CD4-positive, alpha-beta T cell treated with Interleukin-2 at 100 ng/mL for 4 hours (primary cell): Measurements from ENCODE around the gene XPNPEP1.

Source experiments
- DNase-seq: peaks from one replicate; pipeline ENCODE4 v3.0.0-alpha.2; 2020; ENCODE audit warnings: low spot score

The XPNPEP1 gene

GRCh38 chr10:109863775-109864174 lies 59.5 kb downstream of the XPNPEP1 start:
- no peak for DNase-seq

DNA sequence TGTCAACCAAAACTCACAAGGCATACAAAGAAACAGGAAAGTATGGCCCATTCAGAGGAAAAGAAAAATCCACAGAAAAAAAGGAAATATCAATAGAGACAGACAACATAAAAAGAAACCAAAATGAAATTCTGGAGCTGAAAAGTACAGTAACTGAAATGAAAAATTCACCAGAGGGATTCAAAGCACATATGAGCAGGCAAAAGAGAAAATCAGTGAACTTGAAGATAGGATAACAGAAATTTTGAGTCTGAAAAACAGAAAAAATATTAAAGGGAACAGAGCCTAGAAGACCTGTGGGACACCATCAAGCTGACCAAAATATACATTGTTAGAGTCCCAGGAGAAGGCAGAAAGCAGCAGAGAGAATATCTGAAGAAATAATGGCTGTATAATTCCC lies 60.6 kb downstream of the XPNPEP1 start:
- no peak for DNase-seq

- no peak for DNase-seq
These were observed 61.3 kb downstream of the XPNPEP1 start for GRCh38 chr10:109862041-109862440.

DNA sequence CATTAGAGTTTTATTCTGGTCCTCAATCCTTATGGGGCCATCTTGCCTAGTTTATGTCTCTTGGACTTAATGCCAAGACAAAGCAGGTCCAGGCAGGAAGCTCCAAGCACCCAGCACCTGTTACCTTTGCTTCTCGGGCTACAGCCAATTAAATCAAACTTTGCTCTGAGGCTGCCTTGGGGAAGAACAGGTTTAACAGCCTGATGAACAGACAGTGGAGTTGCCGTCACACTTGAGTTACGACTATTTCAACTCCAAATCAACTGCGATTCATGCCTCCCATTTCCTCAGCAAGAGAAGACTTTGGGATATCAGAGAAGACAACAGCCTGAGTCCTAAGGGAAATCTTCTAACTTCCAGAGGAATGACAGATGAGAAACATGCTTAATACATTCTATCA lies 62.2 kb downstream of the XPNPEP1 start:
- DNase-seq, result no peak

- DNase-seq, result no peak
These were observed 64.1 kb downstream of the XPNPEP1 start for GRCh38 chr10:109859221-109859620.

- DNase-seq, result no peak
These were observed 67.6 kb downstream of the XPNPEP1 start for GRCh38 chr10:109855746-109856145.

DNA sequence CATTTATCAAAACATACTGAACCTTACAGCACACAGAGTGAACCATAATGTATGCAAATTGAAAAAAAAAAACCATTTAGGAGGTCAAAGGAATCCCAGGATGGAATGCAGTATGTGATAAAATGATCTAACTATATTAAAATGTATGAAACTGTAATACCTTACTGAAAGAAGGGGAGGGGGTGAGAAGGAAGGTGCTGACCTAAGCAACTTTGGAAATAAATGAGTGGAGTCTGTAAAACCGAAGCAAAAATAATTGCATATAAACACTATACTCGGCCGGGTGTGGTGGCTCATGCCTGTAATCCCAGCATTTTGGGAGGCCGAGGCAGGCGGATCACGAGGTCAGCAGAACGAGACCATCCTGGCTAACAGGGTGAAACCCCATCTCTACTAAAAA lies 69.4 kb downstream of the XPNPEP1 start:
- DNase-seq, result no peak

DNA sequence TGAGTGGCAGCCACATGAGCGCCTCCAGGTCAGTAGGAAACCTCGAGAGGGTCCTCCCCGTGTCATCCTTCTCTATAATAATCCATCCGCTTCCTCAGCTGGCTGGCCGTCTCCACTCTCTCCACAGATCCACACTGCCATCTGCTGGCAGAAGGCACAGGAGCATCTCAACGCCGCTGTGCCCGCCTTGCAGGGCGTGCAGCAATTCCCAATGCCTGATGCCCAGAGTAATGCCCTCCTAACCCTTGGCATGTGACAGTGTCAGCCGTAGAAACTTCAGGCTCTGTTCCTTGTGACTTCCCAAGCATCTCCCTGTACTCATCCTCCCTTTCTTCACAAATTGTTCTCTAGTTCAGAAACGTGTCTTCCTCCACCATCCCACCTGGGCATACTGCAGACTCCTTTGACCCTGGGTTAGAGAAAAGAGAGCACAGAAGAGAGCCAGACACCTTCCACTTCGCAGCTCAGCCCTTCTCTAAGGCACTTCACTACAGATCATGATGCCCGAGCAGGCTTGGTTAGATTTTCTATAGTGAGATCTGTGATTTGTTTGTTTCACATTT lies 70.8 kb downstream of the XPNPEP1 start:
- peak; percentile 71 for DNase-seq

DNA sequence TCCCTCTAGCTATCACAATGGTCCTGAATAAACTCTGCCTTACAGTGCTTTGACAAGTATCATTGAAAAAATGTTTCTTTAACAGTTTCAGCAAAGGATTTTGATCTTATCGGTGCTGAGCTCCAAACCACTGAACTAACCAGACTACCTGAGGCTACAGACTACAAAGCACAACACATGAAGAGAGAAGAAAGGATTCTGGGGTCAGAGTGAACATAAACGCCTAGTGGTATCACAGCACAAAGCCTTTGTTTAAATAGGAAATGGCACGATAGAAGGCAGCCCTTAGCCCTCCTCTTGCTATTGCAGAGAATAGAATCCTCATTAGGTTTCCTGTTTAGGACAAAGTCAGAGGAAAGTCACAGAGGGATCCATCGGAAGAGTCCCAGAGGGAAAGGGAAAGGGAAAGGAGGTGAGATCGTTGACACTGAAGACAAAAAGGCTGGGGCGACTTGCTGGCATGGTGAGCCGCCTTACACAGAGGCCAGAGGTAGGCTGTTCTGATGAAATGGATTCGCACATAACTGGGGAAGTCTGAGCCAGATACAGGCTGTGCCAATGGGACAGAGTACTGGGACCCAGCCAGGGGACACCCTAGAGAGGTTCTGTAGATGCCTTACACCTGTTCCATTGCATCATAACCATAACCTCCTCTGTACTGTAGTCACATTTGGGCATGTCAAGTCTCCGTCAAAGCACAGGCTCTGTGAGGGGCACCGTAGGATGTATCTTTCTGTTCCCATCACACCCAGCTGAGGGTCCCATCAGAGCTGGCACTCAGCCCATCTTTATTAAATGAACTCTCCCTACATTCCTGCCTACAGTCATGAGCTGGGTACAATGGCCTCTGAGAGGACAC lies 71.5 kb downstream of the XPNPEP1 start:
- DNase-seq, result no peak

DNA sequence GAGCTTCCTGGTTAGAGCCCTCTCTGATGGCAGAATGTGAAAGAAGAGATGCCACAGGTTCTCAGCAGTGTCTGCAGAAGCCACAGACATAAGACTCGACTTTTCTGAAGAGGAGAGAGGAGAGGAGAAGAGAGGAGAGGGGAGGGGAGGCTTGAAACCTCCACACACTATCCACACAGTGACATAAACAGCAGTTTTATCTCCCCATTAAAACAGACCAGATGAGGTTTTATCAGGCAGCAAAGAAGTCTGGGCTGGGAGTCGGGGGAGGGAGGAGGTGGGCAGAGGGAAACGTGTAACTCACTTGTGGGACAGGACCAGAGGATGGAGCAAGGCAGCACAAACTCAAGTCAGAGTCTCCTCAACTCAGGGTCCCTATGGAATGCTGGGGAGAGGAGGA lies 76.5 kb downstream of the XPNPEP1 start:
- DNase-seq, result no peak

- no peak for DNase-seq
These were observed 78.0 kb downstream of the XPNPEP1 start for GRCh38 chr10:109845308-109845707.

DNA sequence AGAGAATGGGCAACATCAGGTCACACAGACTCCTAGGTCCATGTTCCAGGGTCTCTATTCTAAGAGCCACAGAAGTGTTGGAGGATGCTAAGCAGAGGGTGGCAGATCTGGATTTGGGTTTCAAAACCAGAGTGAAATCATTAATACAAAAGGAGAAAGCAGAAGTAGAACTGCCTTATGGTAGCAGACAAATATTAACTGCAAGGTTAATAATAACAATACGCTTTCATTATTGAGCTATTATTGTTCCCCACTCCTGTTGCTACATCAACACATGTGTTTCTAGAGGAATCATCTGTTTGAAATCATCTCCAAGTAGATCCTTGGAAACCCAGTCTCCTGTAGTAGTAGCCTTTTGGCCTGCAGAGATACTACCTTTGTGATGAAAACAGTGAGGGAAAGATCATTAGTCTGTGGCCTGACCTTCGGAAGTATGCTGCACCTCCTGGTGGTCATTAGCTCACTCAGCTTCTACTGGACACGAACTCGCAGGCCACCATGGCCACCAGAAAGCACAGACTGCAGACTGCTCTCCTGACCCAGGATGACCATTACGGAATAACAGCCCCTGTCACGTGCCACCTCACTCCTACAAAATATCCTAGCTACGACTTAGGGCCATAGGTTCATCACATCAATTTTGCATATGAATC lies 84.6 kb downstream of the XPNPEP1 start:
- DNase-seq, result no peak

- no peak for DNase-seq
These were observed 85.9 kb downstream of the XPNPEP1 start for GRCh38 chr10:109837384-109837783.

DNA sequence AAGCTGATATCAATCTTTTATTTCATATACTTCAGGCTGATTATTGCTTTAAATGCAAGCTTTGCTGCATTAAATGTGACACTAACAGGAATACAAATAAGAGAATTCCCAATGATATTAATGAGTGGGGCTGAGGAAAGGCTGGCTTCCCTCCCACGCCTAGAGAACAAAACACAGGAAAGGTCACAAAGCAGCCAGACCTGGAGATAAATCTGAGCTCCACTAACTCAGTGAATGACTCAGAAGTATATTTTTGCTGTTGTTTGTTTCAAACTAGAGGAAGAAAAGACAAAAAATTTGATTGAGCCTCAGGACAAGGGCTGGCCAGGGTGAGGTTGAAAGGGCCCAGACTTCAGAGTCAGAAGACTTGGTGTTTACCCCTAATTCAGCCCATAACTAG lies 88.1 kb downstream of the XPNPEP1 start:
- no peak for DNase-seq

- no peak for DNase-seq
These were observed 91.5 kb downstream of the XPNPEP1 start for GRCh38 chr10:109831846-109832245.

DNA sequence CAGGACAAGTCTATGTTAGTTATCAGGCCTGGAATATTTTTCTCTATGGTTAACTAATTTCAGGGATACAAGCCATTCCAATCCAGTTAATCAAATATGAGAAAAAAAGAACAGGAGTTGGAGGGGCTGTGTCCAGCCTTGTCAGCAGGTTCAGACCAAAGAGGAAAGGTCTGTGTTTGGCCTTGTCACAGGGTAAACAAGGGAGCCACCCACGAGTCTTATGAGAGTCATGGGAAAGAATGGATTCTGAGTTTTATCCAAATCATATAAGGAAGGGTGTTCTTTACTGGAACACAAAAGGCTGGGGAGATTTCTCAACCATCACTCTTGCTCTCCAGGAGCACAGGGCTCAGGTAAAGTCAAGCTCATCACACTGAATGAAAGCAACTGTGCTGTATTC lies 99.1 kb downstream of the XPNPEP1 start:
- no peak for DNase-seq

DNA sequence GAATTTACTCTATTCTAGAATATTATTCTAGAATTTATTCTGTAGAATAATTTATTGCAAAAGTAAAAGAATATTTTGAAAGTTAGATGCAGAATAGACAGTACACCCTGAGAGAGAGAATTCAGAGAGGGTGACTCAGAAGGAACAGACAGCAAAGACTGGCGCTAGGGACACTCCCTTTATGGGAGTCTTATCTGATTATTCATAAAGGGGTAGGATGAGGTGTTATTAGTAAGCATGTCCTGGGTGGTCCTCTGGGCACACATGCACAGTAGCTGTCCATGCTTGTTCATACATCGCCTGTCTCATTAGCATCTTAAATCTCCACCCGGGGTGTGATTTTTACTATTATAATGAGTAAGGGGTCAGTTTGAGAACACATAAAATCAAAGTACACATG lies 100.1 kb downstream of the XPNPEP1 start:
- DNase-seq, result no peak

- no peak for DNase-seq
These were observed 101.6 kb downstream of the XPNPEP1 start for GRCh38 chr10:109821672-109822071.

DNA sequence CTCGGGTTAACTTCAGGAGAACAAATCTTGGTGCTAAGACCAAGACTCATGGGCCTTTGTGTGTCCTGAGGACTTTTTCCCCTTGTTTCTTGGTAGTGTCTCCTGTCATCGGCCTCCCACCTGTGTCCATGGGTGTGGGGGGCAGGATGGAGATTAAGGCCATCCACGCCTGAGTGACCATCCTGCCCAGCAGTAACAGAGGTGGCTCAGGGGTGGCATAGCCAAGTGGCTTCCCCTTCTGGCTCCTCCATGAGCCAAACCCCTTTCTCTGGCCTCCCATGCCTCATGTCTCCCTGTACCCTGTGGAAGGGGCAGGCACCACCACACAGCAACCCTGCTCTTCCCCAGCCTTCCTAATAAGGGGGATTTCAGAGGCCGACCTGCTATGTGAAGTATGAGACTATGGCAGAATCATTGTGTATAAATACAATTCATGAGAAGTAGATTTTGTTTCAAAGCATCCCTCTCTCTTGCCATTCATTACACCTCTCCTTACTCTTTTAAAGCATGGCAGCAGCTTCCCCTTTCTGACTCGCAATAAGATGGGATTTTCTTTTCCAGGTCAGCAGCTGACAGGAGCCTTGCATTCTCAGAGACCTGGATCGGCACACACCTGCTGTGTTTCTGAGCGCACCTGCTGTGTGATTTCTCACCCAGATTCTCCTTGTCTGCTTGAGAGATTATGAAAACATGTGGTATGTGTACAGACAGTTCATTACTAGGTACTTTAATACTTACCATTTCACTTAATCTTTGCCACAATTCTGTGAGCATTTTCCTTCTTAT lies 102.5 kb downstream of the XPNPEP1 start:
- no peak for DNase-seq

DNA sequence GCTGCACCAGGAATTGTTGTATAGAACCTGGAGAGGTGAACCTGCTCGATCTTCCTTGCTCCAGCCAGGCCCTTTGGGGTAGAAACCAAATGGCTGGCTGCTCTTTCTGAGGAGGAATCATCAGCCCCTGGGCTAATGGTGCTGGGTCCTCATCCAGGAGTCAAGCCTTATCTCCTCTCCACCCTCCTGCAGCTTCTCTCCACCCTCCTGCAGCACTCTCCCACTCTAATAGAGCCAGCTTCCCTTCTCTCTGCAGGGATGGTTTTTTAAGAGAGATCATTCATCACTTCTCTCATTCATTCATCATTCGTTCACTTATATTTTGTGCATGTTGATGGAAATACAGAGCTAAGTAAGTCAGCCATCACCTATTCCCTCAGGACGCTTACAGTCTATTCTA lies 103.5 kb downstream of the XPNPEP1 start:
- no peak for DNase-seq
